GM19238 (cell line): ENCODE measurements around the gene XXYLT1.
"Not testable (repeated sequence)": the region's sequence is repeated elsewhere in the genome, so short reads cannot be mapped to it uniquely, and the experiment has no call there.

ENCODE experiments used
- DNase-seq: peaks from one replicate; pipeline ENCODE4 v3.0.0; 2011; ENCODE audit warnings: low spot score; ENCODE audit not compliant: insufficient read length

The XXYLT1 gene

DNA sequence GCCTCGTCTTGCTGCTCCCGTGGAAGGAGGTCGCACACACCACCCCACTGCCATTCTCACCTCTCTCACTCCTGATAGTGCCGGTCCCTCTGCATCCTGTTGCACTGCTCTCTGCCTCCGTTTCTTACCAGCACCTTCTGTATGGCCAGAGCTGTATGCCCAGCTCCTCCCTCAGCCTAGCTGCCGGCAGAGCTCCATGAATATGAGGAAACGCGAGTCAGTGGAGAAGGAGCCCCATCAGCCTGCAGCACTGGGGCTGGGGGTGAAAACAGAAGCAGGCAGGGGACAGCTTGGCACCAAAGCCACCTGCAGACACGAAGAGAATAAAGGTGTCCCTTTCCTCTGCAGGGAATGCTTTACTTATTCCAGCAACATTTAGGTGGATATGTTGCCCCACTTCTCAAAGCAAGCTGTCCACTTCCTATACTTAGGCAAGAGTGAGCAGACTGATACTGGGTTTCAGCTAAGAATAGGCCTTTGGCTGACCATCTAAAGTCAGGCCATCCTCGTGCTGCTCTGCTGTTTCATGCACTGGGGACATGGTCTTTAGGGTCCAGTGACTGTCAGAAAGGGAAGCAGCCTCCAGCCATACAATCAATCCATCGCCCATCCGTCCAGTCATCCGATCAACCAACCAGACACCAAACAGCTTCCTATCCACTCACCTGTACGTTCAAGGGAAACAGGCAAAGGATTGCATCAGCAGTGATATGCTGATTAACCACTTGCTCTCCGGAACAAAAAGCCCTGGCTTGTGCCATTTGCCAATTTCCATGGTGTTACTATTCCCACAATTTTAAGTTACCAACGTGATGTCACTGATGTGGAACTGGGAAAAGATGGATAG, 222.7 kb downstream of the XXYLT1 start:
- DNase-seq: no peak

DNA sequence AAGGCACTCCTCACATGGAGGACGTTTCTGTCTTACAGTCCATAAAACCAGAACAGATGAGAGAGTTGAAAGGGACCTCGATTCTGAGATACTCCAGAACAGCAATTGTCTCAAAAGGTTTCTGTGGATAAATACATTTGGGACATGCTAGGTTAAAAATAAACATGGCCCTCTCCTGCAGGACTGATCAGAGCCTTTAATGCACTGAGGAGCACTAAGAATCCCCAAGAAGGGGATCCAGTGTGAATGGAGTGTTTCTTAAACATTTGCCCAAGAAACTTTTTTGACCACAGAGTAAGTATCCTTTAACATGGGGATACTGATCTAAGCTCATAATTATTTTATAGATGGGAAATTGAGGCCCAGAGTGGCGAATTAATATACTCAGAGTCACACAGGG, 223.4 kb downstream of the XXYLT1 start:
- no peak for DNase-seq

DNA sequence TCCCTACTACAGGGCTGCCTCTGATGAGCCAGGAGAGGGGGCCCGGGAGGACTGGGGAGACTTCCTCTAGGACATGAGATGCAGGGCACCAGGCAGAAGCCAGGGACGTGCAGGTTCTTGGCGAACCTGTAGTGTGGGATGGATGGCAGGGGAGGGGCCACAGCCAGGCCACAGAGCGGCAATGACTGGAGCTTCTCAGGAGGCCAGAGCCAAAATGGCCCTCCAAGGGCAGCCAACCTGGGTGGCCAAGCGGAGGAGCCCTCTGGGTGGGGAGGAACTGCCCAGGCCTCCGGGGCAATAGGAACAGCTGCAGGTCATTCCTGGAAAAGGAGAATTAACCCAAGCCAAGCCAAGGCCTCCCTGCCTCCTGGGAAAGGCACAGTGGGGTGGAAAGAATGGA, 224.5 kb downstream of the XXYLT1 start:
- DNase-seq: no peak

DNA sequence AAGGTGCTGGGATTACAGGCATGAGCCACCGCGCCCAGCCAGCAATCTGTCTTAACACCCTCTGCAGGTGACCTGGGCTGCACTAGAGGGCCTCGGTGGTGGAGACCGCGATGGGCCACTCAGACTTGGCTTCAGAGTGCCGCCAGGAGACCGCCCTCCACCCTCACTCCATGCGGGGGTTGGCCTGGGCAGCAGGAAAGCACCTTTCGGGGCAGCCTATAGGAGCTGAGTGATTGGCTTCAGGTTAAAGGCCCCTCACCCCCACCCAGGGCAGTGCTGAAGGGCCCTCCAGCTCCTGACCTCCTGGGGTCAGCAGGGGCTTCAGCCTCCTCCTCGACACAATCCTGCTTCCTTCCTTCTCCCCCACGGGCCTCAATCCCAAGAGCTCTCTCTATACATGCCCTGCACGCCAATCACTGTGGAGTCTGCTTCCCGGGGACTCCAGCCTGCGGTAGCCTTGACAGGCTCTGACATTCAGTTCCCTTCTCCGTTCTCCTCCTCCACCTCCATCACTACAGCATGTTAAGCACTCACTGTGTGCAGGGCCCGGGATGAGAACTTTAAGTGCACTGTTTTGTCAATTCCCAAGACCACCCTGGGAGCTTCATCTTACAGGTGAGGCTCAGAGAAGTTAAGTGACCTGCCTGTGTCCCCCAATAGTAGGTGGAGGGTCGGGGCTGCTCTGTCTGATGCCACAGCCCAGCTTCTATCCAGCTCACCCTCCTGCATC, 225.3 kb downstream of the XXYLT1 start:
- DNase-seq: no peak

GRCh38 chr3:195044411-195044810, 226.5 kb downstream of the XXYLT1 start:
- DNase-seq: no peak

- DNase-seq: no peak
Measured at GRCh38 chr3:195043607-195044339, 227.2 kb downstream of the XXYLT1 start.

DNA sequence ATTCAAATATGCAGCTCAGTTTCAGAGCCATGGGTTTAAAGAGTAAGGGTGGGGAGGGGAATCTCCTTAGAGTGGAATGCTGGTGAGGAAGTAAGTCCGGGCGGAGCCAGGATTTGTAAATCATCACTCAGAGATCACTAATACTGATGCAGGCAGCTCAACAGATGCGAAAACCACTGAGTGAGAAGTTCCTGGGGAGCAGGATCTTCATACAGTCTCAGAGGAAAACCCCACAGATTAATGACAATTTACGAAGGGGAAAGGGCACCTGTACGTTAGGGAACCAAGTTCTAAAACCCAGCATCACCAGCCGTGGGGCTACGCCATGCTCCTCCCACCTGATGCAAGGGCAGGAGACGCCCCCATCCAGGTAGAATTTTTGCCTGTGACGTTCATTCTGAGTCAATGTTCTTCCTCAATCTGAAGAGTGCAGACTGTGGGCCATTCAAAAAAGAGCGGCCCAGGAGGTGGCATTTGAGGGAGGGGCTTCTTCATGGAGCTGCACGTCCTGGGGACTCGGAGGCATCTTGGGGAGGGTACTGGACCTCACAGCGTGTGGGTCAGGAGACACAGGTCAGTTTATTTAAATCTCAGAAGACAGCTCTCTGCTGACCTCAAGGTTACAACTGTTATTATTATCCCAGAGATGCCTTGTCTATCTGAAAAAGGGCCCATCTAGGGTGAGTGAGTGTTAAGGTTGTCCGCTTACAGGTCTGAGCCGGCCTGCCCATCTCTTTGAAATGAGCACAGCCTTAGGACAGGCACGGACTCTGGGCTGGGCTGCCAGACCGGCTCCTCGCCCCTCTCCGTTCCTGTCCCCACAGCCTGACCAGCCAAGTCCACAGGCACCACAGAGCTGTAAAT, 228.0 kb downstream of the XXYLT1 start:
- DNase-seq: no peak

- DNase-seq: no peak
Measured at GRCh38 chr3:195041871-195042742, 228.9 kb downstream of the XXYLT1 start.

DNA sequence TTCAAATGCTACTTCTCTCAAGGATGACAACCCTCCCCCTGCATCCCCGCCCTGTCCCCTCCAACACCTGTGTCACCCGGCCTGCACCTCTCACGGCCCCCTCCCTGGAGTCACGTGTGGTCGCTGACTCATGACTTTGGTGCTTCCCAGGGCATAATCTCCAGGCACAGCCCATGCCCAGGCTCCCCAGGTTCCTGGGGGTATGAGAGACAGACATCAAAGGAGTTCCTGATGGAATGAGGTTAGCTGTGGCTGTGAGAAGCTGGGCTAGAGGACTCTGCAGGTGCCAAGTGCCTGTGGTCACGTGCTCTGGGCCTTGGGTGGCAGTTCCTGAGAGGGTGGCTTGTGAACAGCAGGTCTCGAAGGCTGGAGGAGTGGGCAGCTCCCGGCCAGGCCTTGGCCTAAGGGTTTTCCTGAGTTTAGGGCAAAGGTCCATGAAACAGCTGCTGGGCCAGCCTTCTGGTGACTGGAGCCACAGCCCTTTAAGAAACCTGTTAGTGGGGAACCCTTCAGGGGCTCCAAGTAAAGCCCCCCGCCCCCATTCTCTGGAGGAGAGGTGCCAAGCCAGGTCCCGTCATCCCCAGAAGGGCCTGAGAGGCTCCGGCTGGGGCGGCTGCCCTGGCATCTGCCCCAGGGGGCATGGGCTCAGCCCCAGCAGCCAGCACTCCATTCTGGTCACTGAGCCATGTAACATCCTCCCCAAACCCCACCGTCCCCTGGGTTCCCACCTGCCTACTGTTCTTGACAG, 230.0 kb downstream of the XXYLT1 start:
- DNase-seq: no peak

- DNase-seq: no peak
Measured at GRCh38 chr3:195040094-195040493, 230.9 kb downstream of the XXYLT1 start.

- no peak for DNase-seq
Measured at GRCh38 chr3:195039180-195039843, 231.6 kb downstream of the XXYLT1 start.

- DNase-seq: no peak
Measured at GRCh38 chr3:195038161-195038560, 232.8 kb downstream of the XXYLT1 start.

GRCh38 chr3:195037586-195037985, 233.4 kb downstream of the XXYLT1 start:
- not testable (repeated sequence) for DNase-seq

DNA sequence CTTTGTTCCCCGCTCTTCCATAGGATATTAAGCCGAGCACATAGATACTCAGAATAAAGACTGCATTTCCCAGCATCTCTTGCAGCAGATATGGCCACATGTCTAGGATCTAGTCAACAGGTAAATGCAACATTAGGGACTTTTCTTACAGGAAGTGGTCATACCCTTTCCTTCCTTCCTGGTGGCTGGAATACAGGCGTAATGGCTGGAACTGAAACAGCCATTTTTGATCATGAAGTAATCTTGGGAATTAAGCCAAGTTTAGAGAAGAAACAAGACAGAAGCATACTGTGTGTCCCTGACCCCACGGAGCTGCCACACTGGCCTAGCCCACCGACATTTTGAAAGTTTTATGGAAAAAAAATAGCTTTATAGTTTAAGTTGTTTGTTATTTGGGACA, 234.0 kb downstream of the XXYLT1 start:
- DNase-seq: no peak

- DNase-seq: no peak
Measured at GRCh38 chr3:195036574-195036973, 234.4 kb downstream of the XXYLT1 start.

GRCh38 chr3:195036203-195036505, 234.8 kb downstream of the XXYLT1 start:
- DNase-seq: no peak

- DNase-seq: no peak
Measured at GRCh38 chr3:195035345-195036202, 235.4 kb downstream of the XXYLT1 start.

GRCh38 chr3:195034541-195034940, 236.4 kb downstream of the XXYLT1 start:
- no peak for DNase-seq
